K562 (cell line): ENCODE data around the gene SLC26A6. TPM values are rescaled to one million over a fixed set of nuclear protein-coding genes. Genes with fewer than 3 reads are reported as not detected.
A peak's percentile ranks its signal among the peaks of the same experiment; 100 is the strongest.

Source experiments
- ARID1B ChIP-seq: fragments of 450-650 bp; IDR thresholded peaks from 2 replicates; pipeline ENCODE4 v1.6.1; 2016; ENCODE audit warnings: antibody characterized with exemption, mild to moderate bottlenecking, inconsistent platforms
- BDP1 ChIP-seq: IDR thresholded peaks from 3 replicates; pipeline ENCODE4 v1.6.1; 2011; ENCODE audit not compliant: insufficient read length, insufficient read depth
- CBX5 ChIP-seq: IDR thresholded peaks from 2 replicates; pipeline ENCODE4 v1.6.1; 2014; ENCODE audit warnings: low read depth, borderline replicate concordance
- ELF4 ChIP-seq: fragments of 450-650 bp; formaldehyde crosslinking; IDR thresholded peaks from 2 replicates; pipeline ENCODE4 v1.4.0; 2022; ENCODE audit warnings: missing genetic modification characterization
- MBD2 ChIP-seq: sonication (generic); IDR thresholded peaks from 2 replicates; pipeline ENCODE4 v1.6.1; 2016; ENCODE audit warnings: low read depth, borderline replicate concordance
- PBX2 ChIP-seq, 2 experiments: IDR thresholded peaks in 1 of 2; conservative IDR thresholded peaks in 1 of 2; 2 replicates each; pipeline ENCODE4 v1.6.1; 2016; ENCODE audit warnings: low read depth in 2 of 2, mild to moderate bottlenecking in 1 of 2, missing compliant biosample characterization in 1 of 2, missing genetic modification characterization in 1 of 2, moderate library complexity in 1 of 2
- PHF8 ChIP-seq: fragments of 200-600 bp; sonication (generic); IDR thresholded peaks from 2 replicates; pipeline ENCODE4 v1.6.1; 2012; ENCODE audit warnings: mixed run types, mild to moderate bottlenecking, inconsistent platforms, low read length, moderate library complexity, borderline replicate concordance
- PRDM10 ChIP-seq: fragments of 450-650 bp; IDR thresholded peaks from 2 replicates; pipeline ENCODE4 v1.6.1; 2018; ENCODE audit not compliant: partially characterized antibody
- TAF15 ChIP-seq: fragments of 200-400 bp; formaldehyde crosslinking; IDR thresholded peaks from 2 replicates; pipeline ENCODE4 v1.6.1; 2017; ENCODE audit warnings: mild to moderate bottlenecking, low read depth, low read length, moderate library complexity
- TBP ChIP-seq: optimal IDR thresholded peaks from 2 replicates; pipeline ENCODE3; 2011; ENCODE audit warnings: low read depth, low read length, improper control_type of control experiment
- TCF7L2 ChIP-seq: fragments of 150-350 bp; IDR thresholded peaks from 2 replicates; pipeline ENCODE4 v1.6.1; 2016; ENCODE audit warnings: low read depth, mild to moderate bottlenecking, low read length, moderate library complexity
- TEAD2 ChIP-seq: fragments of 450-650 bp; IDR thresholded peaks from 2 replicates; pipeline ENCODE4 v1.6.1; 2016; ENCODE audit warnings: missing genetic modification characterization, control low read depth, missing compliant biosample characterization
- TRIM25 ChIP-seq: fragments of 450-650 bp; IDR thresholded peaks from 2 replicates; pipeline ENCODE4 v1.7.0; 2016; ENCODE audit warnings: borderline replicate concordance
- YY1 ChIP-seq, 3 experiments: IDR thresholded peaks; 2 replicates each; pipeline ENCODE4 v1.6.1; 2011; ENCODE audit warnings: low read length in 2 of 3, mild to moderate bottlenecking in 2 of 3, moderate library complexity in 2 of 3, borderline replicate concordance in 1 of 3, control low read depth in 1 of 3, low read depth in 1 of 3; ENCODE audit not compliant: insufficient read depth in 3 of 3, insufficient replicate concordance in 2 of 3, control insufficient read depth in 1 of 3, insufficient read length in 1 of 3; ENCODE audit errors: extremely low read depth in 1 of 3
- ZFP30 ChIP-seq: fragments of 250-450 bp; sonication (Bioruptor Pico); IDR thresholded peaks from 2 replicates; pipeline ENCODE4 v1.8.0; 2022; ENCODE audit warnings: moderate library complexity, mild to moderate bottlenecking, inconsistent platforms, borderline replicate concordance
- ZNF224 ChIP-seq: sonication (generic); formaldehyde crosslinking; IDR thresholded peaks from 2 replicates; pipeline ENCODE4 v1.8.0; 2022; ENCODE audit warnings: mild to moderate bottlenecking, missing genetic modification reagents
- ZNF75A ChIP-seq: fragments of 450-650 bp; formaldehyde crosslinking; IDR thresholded peaks from 2 replicates; pipeline ENCODE4 v1.4.0; 2020; ENCODE audit warnings: mild to moderate bottlenecking
- ZNF785 ChIP-seq: fragments of 250-450 bp; sonication (Bioruptor Pico); IDR thresholded peaks from 2 replicates; pipeline ENCODE4 v1.4.0; 2020; ENCODE audit warnings: mild to moderate bottlenecking
- polyA plus RNA-seq, 8 experiments: library from polyadenylated mRNA; depleted of rRNA in 4 of 8; stranded (reverse) in 5 of 8; unstranded in 3 of 8; fragments of >200 nt; fragmentation: Nextera tagmentation in 2 of 8; fragmentation: Illumina TruSeq in 1 of 8; extraction: Ambion mirVana in 2 of 8; extraction: Trizol in 1 of 8; gene quantifications; 2 replicates each; pipeline versions ENCODE4 v1.2.1 to v1.2.3, GENCODE V29; 2011 to 2014; ENCODE audit warnings: inconsistent platforms in 1 of 8, missing spikeins in 1 of 8
- total RNA-seq, 7 experiments: library from RNA; depleted of rRNA in 6 of 7; stranded (reverse); fragments of >200 nt in 6 of 7; fragmentation: Illumina TruSeq in 2 of 7; extraction: Trizol in 2 of 7; gene quantifications; 2 replicates each; pipeline versions ENCODE4 v1.2.1 to v1.2.3, GENCODE V29; 2011 to 2021; ENCODE audit warnings: low replicate concordance in 1 of 7

The SLC26A6 gene
- total and polyA plus RNA-seq, 9 of the 15 experiments (the other 6 are each of a cell fraction or from before 2014, with no cell fraction given) = 2.1 to 27.2 (median 14.8) TPM

GRCh38 chr3:48662753-48663488 is 27.7 kb upstream of the SLC26A6 start, which contains the start of gene CELSR3 (continued):
- peak; percentile 83; the same call in 1 of the 2 replicates for TF ChIP-seq MBD2
- no peak for TF ChIP-seq PBX2 (CRISPR knock-in tag; IDR thresholded peaks at IDR 0.05; ENCODE audit: low read depth)
- TF ChIP-seq PBX2 (tag; conservative IDR thresholded peaks at IDR 0.05; ENCODE audit: low read depth) = no peak
- no peak for TF ChIP-seq PHF8
- TF ChIP-seq TCF7L2 = peak; percentile 84
- peak; percentile 99 for TF ChIP-seq PRDM10
- TF ChIP-seq TRIM25 = no peak
- no peak for TF ChIP-seq ZFP30
- no peak for TF ChIP-seq ARID1B
- TF ChIP-seq TBP = peak; percentile 21
- no peak for TF ChIP-seq CBX5
- TF ChIP-seq ELF4 (CRISPR knock-in tag) = no peak
- TF ChIP-seq ZNF785 (CRISPR knock-in tag) = no peak
- TF ChIP-seq TEAD2 (tag) = no peak
- no peak for TF ChIP-seq ZNF75A (CRISPR knock-in tag)
- TF ChIP-seq TAF15 = no peak
- peak; percentile 86; the same call in 1 of the 2 replicates for TF ChIP-seq ZNF224
- TF ChIP-seq BDP1 = no peak
- peak; percentile 71 to 95 (median 92) for TF ChIP-seq YY1 (IDR thresholded peaks at IDR 0.05; ENCODE audit: borderline replicate concordance in 1 of 3, control insufficient read depth in 1 of 3, extremely low read depth in 1 of 3, insufficient read depth in 3 of 3, insufficient read length in 1 of 3, insufficient replicate concordance in 2 of 3, low read depth in 1 of 3, low read length in 2 of 3)
